GM19463 (cell line): Measurements from ENCODE around the gene SCAMP5.

Experiments used
- ATAC-seq: cut with Tn5 transposase; IDR thresholded peaks from one replicate; pipeline ENCODE4 v1.9.1; 2021; ENCODE audit warnings: mild to moderate bottlenecking, moderate library complexity; ENCODE audit not compliant: unreplicated experiment

The SCAMP5 gene

GRCh38 chr15:75044258-75044878, 49.0 kb downstream of the SCAMP5 start:
- no peak for ATAC-seq

- no peak for ATAC-seq
Measured at GRCh38 chr15:75045332-75046015, 50.1 kb downstream of the SCAMP5 start.

GRCh38 chr15:75048394-75048793, 53.0 kb downstream of the SCAMP5 start:
- ATAC-seq: no peak

GRCh38 chr15:75049392-75049791, 54.0 kb downstream of the SCAMP5 start:
- ATAC-seq: no peak

GRCh38 chr15:75050283-75050682, 54.9 kb downstream of the SCAMP5 start:
- ATAC-seq: no peak

GRCh38 chr15:75051191-75051608, 55.8 kb downstream of the SCAMP5 start:
- ATAC-seq: no peak

GRCh38 chr15:75051711-75052110, 56.3 kb downstream of the SCAMP5 start:
- no peak for ATAC-seq

- ATAC-seq: no peak
Measured at GRCh38 chr15:75052972-75053747, 57.8 kb downstream of the SCAMP5 start.

- ATAC-seq: no peak
Measured at GRCh38 chr15:75053748-75054125, 58.4 kb downstream of the SCAMP5 start.

- ATAC-seq: no peak
Measured at GRCh38 chr15:75054172-75054897, 59.0 kb downstream of the SCAMP5 start.

GRCh38 chr15:75056036-75056435, 60.7 kb downstream of the SCAMP5 start:
- ATAC-seq: no peak

- ATAC-seq: no peak
Measured at GRCh38 chr15:75058127-75058905, 63.0 kb downstream of the SCAMP5 start.

- no peak for ATAC-seq
Measured at GRCh38 chr15:75059607-75060006, 64.2 kb downstream of the SCAMP5 start.

- ATAC-seq: no peak
Measured at GRCh38 chr15:75061272-75061671, 65.9 kb downstream of the SCAMP5 start.

GRCh38 chr15:75062706-75063105, 67.3 kb downstream of the SCAMP5 start:
- no peak for ATAC-seq

GRCh38 chr15:75063338-75063737, 68.0 kb downstream of the SCAMP5 start:
- no peak for ATAC-seq

- no peak for ATAC-seq
Measured at GRCh38 chr15:75063889-75064288, 68.5 kb downstream of the SCAMP5 start.

- no peak for ATAC-seq
Measured at GRCh38 chr15:75064846-75065245, 69.5 kb downstream of the SCAMP5 start.

- no peak for ATAC-seq
Measured at GRCh38 chr15:75065467-75065850, 70.1 kb downstream of the SCAMP5 start.

- ATAC-seq: no peak
Measured at GRCh38 chr15:75065851-75066509, 70.6 kb downstream of the SCAMP5 start.
